SU-DHL-6 (cell line): ENCODE results near the gene UBE4B.
"Not testable (repeated sequence)": the region's sequence is repeated elsewhere in the genome, so short reads cannot be mapped to it uniquely, and the experiment has no call there.

Experiments used
- H2AFZ ChIP-seq: fragments of 200-600 bp; sonication (generic); 2 replicates; pipeline ENCODE4 v1.6.1; 2014; ENCODE audit warnings: low read depth, mild to moderate bottlenecking, moderate library complexity, mixed read lengths, antibody characterized with exemption, low read length; ENCODE audit not compliant: severe bottlenecking
- H3F3A ChIP-seq: fragments of 200-600 bp; shearing (Covaris generic); 2 replicates; pipeline ENCODE4 v1.6.0; 2016; ENCODE audit warnings: antibody characterized with exemption, mild to moderate bottlenecking; ENCODE audit not compliant: insufficient read depth
- H3K27ac ChIP-seq: fragments of 200-600 bp; sonication (generic); 2 replicates; pipeline ENCODE4 v1.5.1; 2016; ENCODE audit warnings: low read depth, mild to moderate bottlenecking, low read length, moderate library complexity, mixed read lengths
- H3K27me3 ChIP-seq: fragments of 200-600 bp; sonication (generic), shearing (Covaris generic); 2 replicates; pipeline ENCODE4 v1.6.0; 2014; ENCODE audit warnings: mild to moderate bottlenecking, low read length
- H3K36me3 ChIP-seq: fragments of 200-600 bp; sonication (generic); 2 replicates; pipeline ENCODE4 v1.6.1; 2014; ENCODE audit warnings: mild to moderate bottlenecking, low read length, mixed read lengths
- H3K4me2 ChIP-seq: fragments of 300-600, 200-600 bp; shearing (Covaris generic), sonication (generic); 2 replicates; pipeline ENCODE4 v1.6.0; 2014; ENCODE audit warnings: low read length, low read depth, mild to moderate bottlenecking; ENCODE audit not compliant: poor library complexity, severe bottlenecking
- H3K4me3 ChIP-seq: fragments of 200-600 bp; sonication (generic); 2 replicates; pipeline ENCODE4 v1.5.1; 2014; ENCODE audit warnings: antibody characterized with exemption, low read length, mild to moderate bottlenecking, mixed read lengths; ENCODE audit not compliant: insufficient read depth, poor library complexity, severe bottlenecking
- H3K79me2 ChIP-seq: fragments of 200-600 bp; sonication (generic); 2 replicates; pipeline ENCODE4 v1.6.1; 2014; ENCODE audit warnings: mild to moderate bottlenecking, low read length, moderate library complexity; ENCODE audit not compliant: insufficient read depth
- H3K9ac ChIP-seq: fragments of 200-600 bp; sonication (generic); 2 replicates; pipeline ENCODE4 v1.7.0; 2014; ENCODE audit warnings: mild to moderate bottlenecking, low read length
- H3K9me2 ChIP-seq: fragments of 200-600 bp; sonication (generic); replicated peaks from 2 replicates; pipeline ENCODE4 v1.6.1; 2014; ENCODE audit warnings: low read length; ENCODE audit not compliant: insufficient read depth
- H3K9me3 ChIP-seq: fragments of 200-600 bp; sonication (generic); 2 replicates; pipeline ENCODE4 v1.6.1; 2014; ENCODE audit warnings: low read length, mixed read lengths; ENCODE audit not compliant: insufficient read depth
- H4K20me1 ChIP-seq: fragments of 200-600 bp; sonication (generic); 2 replicates; pipeline ENCODE4 v1.6.1; 2014; ENCODE audit warnings: low read depth, mild to moderate bottlenecking, antibody characterized with exemption, low read length, moderate library complexity, mixed read lengths
- CTCF ChIP-seq: fragments of 200-600 bp; sonication (generic); IDR thresholded peaks from one replicate; pipeline ENCODE4 v1.5.1; 2017; ENCODE audit warnings: antibody characterized with exemption, mild to moderate bottlenecking, low read length, moderate library complexity; ENCODE audit not compliant: insufficient read depth, poor library complexity, severe bottlenecking
- EZH2phosphoT487 ChIP-seq: fragments of 200-600 bp; sonication (generic), shearing (Covaris generic); conservative IDR thresholded peaks from 2 replicates; pipeline ENCODE4 v1.6.1; 2018; ENCODE audit warnings: mild to moderate bottlenecking, antibody characterized with exemption, low read length, moderate library complexity, mixed read lengths

The UBE4B gene

DNA sequence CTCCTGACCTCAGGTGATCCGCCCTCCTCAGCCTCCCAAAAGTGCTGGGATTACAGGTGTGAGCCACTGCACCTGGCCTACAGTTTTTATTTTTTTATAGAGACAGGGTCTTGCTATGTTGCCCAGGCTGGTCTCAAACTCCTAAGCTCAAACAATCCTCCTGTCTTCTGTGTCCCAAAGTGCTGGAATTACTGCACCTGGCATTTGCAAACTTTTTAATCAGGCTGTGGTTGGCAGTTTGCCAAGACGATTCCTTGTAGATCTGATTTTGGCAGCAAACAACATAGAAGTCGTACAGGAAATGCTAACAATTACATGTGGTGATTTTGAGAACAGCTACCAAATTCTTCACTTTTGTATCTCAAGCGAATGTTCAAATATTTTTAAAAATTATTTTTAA lies 25.6 kb upstream of the UBE4B start:
- TF ChIP-seq CTCF, result no peak
- TF ChIP-seq EZH2phosphoT487, result no peak
- H3K4me3 ChIP-seq, result no peak overlapping the region
- H2AFZ ChIP-seq, result no peak overlapping the region
- no peaks in the 10 kb centered on the region for H3K79me2 ChIP-seq
- H3K27ac ChIP-seq, result no peak overlapping the region
- no peak overlapping the region for H3K9ac ChIP-seq
- no peaks in the 10 kb centered on the region for H3F3A ChIP-seq
- H4K20me1 ChIP-seq, result no peaks in the 10 kb centered on the region
- no peaks in the 10 kb centered on the region for H3K36me3 ChIP-seq
- no peaks in the 10 kb centered on the region for H3K27me3 ChIP-seq
- H3K9me2 ChIP-seq, result no peaks in the 10 kb centered on the region
- no peak overlapping the region for H3K4me2 ChIP-seq
- H3K9me3 ChIP-seq, result no peaks in the 10 kb centered on the region

GRCh38 chr1:10014016-10014415 lies 18.7 kb upstream of the UBE4B start:
- Histone ChIP-seq H3K27ac (no peak overlapping the region), H3K27me3 (no peaks in the 10 kb centered on the region), H3K79me2 (no peaks in the 10 kb centered on the region), H2AFZ (no peak overlapping the region), H3K9me3 (no peaks in the 10 kb centered on the region), H4K20me1 (no peaks in the 10 kb centered on the region), H3K9ac (no peak overlapping the region), H3F3A (no peaks in the 10 kb centered on the region), H3K9me2 (no peaks in the 10 kb centered on the region), H3K36me3 (no peaks in the 10 kb centered on the region), H3K4me2 (no peak overlapping the region), H3K4me3 (no peak overlapping the region)
- TF ChIP-seq EZH2phosphoT487 (no peak), CTCF (no peak)

- H3K9me3 ChIP-seq, result no peaks in the 10 kb centered on the region
- no peak overlapping the region for H3K4me2 ChIP-seq
- H4K20me1 ChIP-seq, result no peaks in the 10 kb centered on the region
- H3K79me2 ChIP-seq, result no peaks in the 10 kb centered on the region
- H3K9ac ChIP-seq, result no peak overlapping the region
- no peak overlapping the region for H2AFZ ChIP-seq
- no peaks in the 10 kb centered on the region for H3K36me3 ChIP-seq
- no peak overlapping the region for H3K27ac ChIP-seq
- no peak for TF ChIP-seq EZH2phosphoT487
- no peak for TF ChIP-seq CTCF
- H3K9me2 ChIP-seq, result no peaks in the 10 kb centered on the region
- no peaks in the 10 kb centered on the region for H3F3A ChIP-seq
- H3K4me3 ChIP-seq, result no peak overlapping the region
- no peaks in the 10 kb centered on the region for H3K27me3 ChIP-seq
Observed at GRCh38 chr1:10019561-10019960, 13.2 kb upstream of the UBE4B start.

- Histone ChIP-seq H3F3A (no peaks in the 10 kb centered on the region), H3K4me2 (no peak overlapping the region), H2AFZ (no peak overlapping the region), H4K20me1 (no peaks in the 10 kb centered on the region), H3K4me3 (no peak overlapping the region), H3K36me3 (no peaks in the 10 kb centered on the region), H3K9me2 (no peaks in the 10 kb centered on the region), H3K9me3 (no peaks in the 10 kb centered on the region), H3K27me3 (no peaks in the 10 kb centered on the region), H3K27ac (no peak overlapping the region), H3K9ac (no peak overlapping the region), H3K79me2 (no peaks in the 10 kb centered on the region)
- no peak for TF ChIP-seq EZH2phosphoT487
Observed at GRCh38 chr1:10020086-10020485, 12.7 kb upstream of the UBE4B start.

- H3K27me3 ChIP-seq, H3F3A ChIP-seq, H3K9ac ChIP-seq, H4K20me1 ChIP-seq, H3K27ac ChIP-seq, H2AFZ ChIP-seq, H3K4me3 ChIP-seq, H3K79me2 ChIP-seq, H3K36me3 ChIP-seq, H3K4me2 ChIP-seq, H3K9me2 ChIP-seq, H3K9me3 ChIP-seq: not testable (repeated sequence)
Observed at GRCh38 chr1:10020678-10021077, 12.1 kb upstream of the UBE4B start.

DNA sequence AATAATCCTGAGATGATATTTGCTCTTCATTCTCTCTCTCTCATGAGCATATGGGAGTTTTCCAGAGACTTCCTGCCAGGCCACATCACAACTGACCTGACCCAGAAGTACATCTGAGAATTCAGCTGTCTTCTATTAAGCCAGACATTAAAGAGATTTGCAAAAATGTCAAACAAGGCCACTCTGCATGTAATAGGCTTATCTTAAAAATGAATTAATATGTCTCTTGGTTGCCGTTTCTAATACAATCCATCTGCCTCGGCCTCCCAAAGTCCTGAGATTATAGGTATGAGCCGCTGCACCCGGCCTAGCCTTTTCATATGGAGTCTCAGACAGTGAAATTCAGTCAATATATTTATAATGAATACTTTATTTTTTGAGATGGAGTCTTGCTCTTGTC lies 10.8 kb upstream of the UBE4B start:
- H2AFZ ChIP-seq, H3K9ac ChIP-seq, H3K9me2 ChIP-seq, H3F3A ChIP-seq, H3K9me3 ChIP-seq, H3K36me3 ChIP-seq, H4K20me1 ChIP-seq, H3K4me3 ChIP-seq, H3K27me3 ChIP-seq, H3K4me2 ChIP-seq, H3K79me2 ChIP-seq, H3K27ac ChIP-seq: not testable (repeated sequence)
